Upper lobe of left lung (tissue), 6 donors: ENCODE data around the gene ACKR3. TPM values are rescaled to one million over a fixed set of nuclear protein-coding genes. Genes with fewer than 3 reads are reported as not detected.

ENCODE experiments used
- ATAC-seq, 2 donors: fragments of 200-7000 bp; cut with Tn5 transposase; one replicate each; pipeline ENCODE4 v1.9.1; 2022; ENCODE audit warnings: mild to moderate bottlenecking in 2 of 2, moderate library complexity in 2 of 2; ENCODE audit not compliant: low FRiP score in 2 of 2
- DNase-seq, 2 donors: peaks; one replicate each; pipeline ENCODE4 v3.0.0-alpha.2; 2019 to 2020
- H3K27ac ChIP-seq, 4 donors: fragments of 200-600 bp; sonication (generic); one replicate each; pipeline ENCODE4 v1.5.1; 2016 to 2019
- H3K27me3 ChIP-seq, 4 donors: fragments of 200-600 bp; sonication (generic); one replicate each; pipeline ENCODE4 v1.5.1; 2017 to 2019
- H3K36me3 ChIP-seq, 4 donors: fragments of 200-600 bp; sonication (generic); one replicate each; pipeline ENCODE4 v1.5.1; 2016 to 2019
- H3K4me1 ChIP-seq, 4 donors: fragments of 200-600 bp; sonication (generic); one replicate each; pipeline ENCODE4 v1.5.1; 2018 to 2019
- H3K4me3 ChIP-seq, 4 donors: fragments of 200-600 bp; sonication (generic); one replicate each; pipeline ENCODE4 v1.5.1; 2017 to 2019; ENCODE audit warnings: mild to moderate bottlenecking in 2 of 4, moderate library complexity in 1 of 4
- H3K9me3 ChIP-seq, 4 donors: fragments of 200-600 bp; sonication (generic); one replicate each; pipeline ENCODE4 v1.5.1; 2018 to 2019
- EP300 ChIP-seq, 4 donors: sonication (generic); formaldehyde crosslinking; IDR thresholded peaks; one replicate each; pipeline ENCODE4 v1.5.1; 2017; ENCODE audit warnings: antibody characterized with exemption in 4 of 4, control low read depth in 2 of 4
- POLR2A ChIP-seq, 4 donors: fragments of 450-650 bp; IDR thresholded peaks; one replicate each; pipeline ENCODE4 v1.5.1; 2016 to 2017; ENCODE audit warnings: antibody characterized with exemption in 4 of 4, mild to moderate bottlenecking in 2 of 4
- POLR2AphosphoS5 ChIP-seq, 2 donors: sonication (generic); formaldehyde crosslinking; IDR thresholded peaks; one replicate each; pipeline ENCODE4 v1.5.1; 2017; ENCODE audit warnings: antibody characterized with exemption in 2 of 2
- WGBS, 2 donors: methylation state at CpG; one replicate each; pipeline ENCODE4 v1.1.5; 2017 to 2018; 5-methylcytosine and 5-hydroxymethylcytosine counted together
- total RNA-seq, 6 donors: library from RNA; depleted of rRNA in 4 of 6; stranded (reverse); fragments of >200 nt in 4 of 6; gene quantifications; one replicate each; pipeline versions ENCODE4 v1.1.0 to v1.2.1, GENCODE V29; 2016 to 2021
- TF ChIP-seq, protein P1 (sequence below), 6 experiments: fragments of 450-650 bp in 4 of 6; fragments of 200-600 bp in 2 of 6; sonication (generic) in 2 of 6; IDR thresholded peaks; one replicate each; pipeline ENCODE4 v1.5.1; 2016 to 2019; ENCODE audit warnings: antibody characterized with exemption in 6 of 6
- donor health status: DM: no; HTN: no; CAD: no; lungs with moderate emphysema.
- donor health status: DM: no; HTN: yes; CAD: no; lungs with severe emphysema.

ACKR3 gene
- total RNA-seq, 6 donors from 2014 or later, result 3.9 to 28.5 (median 10.5) TPM

DNA sequence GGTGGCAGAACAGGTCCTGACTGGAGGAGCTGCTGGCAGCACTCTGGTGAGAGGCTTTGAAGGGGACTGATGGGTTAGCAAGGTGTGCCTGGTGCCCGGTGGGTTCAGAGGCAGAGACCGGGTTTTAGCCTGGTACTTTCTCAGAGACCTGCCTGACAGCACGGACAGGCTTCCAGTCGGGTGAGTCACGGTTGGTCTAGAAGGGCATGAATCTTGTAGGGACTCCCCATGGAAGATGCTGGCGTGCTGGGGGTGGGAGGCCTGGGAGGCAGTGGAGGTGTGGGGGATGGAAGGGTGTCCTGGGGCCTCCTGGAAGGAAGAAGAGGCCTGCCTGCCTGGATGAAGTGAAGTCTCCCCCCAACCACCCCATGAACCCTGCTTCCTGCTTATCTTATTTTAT is 52.6 kb downstream of the ACKR3 start:
- Histone ChIP-seq H3K4me3 (no peak overlapping the region), H3K27ac (no peak overlapping the region), H3K27me3 (no peaks in the 10 kb centered on the region), H3K36me3 (no peaks in the 10 kb centered on the region), H3K4me1 (no peaks in the 10 kb centered on the region), H3K9me3 (no peaks in the 10 kb centered on the region)
- DNase-seq, result no peak
- TF ChIP-seq POLR2A (IDR thresholded peaks at IDR 0.05) (no peak), POLR2AphosphoS5 (IDR thresholded peaks at IDR 0.05) (no peak), EP300 (IDR thresholded peaks at IDR 0.05) (no peak)
- TF ChIP-seq, protein P1, sequence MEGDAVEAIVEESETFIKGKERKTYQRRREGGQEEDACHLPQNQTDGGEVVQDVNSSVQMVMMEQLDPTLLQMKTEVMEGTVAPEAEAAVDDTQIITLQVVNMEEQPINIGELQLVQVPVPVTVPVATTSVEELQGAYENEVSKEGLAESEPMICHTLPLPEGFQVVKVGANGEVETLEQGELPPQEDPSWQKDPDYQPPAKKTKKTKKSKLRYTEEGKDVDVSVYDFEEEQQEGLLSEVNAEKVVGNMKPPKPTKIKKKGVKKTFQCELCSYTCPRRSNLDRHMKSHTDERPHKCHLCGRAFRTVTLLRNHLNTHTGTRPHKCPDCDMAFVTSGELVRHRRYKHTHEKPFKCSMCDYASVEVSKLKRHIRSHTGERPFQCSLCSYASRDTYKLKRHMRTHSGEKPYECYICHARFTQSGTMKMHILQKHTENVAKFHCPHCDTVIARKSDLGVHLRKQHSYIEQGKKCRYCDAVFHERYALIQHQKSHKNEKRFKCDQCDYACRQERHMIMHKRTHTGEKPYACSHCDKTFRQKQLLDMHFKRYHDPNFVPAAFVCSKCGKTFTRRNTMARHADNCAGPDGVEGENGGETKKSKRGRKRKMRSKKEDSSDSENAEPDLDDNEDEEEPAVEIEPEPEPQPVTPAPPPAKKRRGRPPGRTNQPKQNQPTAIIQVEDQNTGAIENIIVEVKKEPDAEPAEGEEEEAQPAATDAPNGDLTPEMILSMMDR (IDR thresholded peaks at IDR 0.05), result no peak
- ATAC-seq, result no peak
- 90 to 91% methylated on average over 1 to 6 of the region's 6 CpGs for WGBS, 2 donors

DNA sequence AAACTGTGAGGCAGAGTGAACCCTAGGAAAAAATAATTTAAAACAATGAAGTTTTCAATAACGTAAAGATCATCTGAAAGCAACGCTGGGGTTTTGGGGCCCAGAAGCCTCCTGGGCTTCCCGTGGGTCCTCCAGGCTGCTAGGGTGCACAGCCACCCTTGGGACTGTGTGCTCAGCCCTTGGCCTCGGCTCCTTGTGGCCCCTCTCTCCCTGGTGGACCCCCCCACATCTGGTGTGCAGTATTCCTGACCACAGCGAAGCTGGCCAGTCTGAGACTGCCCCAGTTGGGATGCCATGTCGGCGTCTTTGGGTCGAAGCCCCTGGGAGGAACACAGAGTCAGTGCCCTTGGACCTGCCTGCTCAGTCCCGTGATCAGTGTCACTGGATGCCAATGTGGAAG is 53.0 kb downstream of the ACKR3 start:
- no peaks in the 10 kb centered on the region for H3K4me1 ChIP-seq
- 86 to 88% methylated on average over 7 to 9 of the region's 9 CpGs for WGBS, 2 donors
- H3K27me3 ChIP-seq, result no peaks in the 10 kb centered on the region
- H3K9me3 ChIP-seq, result no peaks in the 10 kb centered on the region
- no peaks in the 10 kb centered on the region for H3K36me3 ChIP-seq
- DNase-seq (no peak), ATAC-seq (no peak)
- no peak overlapping the region for H3K4me3 ChIP-seq
- H3K27ac ChIP-seq, result no peak overlapping the region
- TF ChIP-seq POLR2A (IDR thresholded peaks at IDR 0.05), result no peak
- TF ChIP-seq, protein P1 (IDR thresholded peaks at IDR 0.05), result no peak
- no peak for TF ChIP-seq POLR2AphosphoS5 (IDR thresholded peaks at IDR 0.05)
- no peak for TF ChIP-seq EP300 (IDR thresholded peaks at IDR 0.05)

DNA sequence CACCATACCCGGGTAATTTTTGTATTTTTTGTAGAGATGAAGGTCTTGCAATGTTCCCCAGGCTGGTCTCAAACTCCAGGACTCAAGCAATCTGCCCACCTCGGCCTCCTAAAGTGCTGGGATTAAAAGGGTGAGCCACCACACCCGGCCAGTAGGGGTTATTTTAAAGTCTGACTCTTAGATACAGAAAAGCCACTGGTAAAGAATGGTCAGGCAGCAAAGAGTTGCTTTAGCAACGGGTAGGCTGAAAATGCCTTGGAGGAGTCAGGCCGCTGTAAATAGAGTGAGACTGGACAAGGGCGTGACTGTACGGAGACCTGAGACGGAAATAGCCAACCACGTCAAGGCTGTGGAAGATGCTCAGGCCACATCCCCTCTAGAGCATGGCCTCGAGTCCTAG is 54.2 kb downstream of the ACKR3 start:
- Histone ChIP-seq H3K27me3 (no peaks in the 10 kb centered on the region), H3K4me3 (no peak overlapping the region), H3K36me3 (no peaks in the 10 kb centered on the region), H3K27ac (no peak overlapping the region), H3K4me1 (no peaks in the 10 kb centered on the region), H3K9me3 (no peaks in the 10 kb centered on the region)
- no peak for TF ChIP-seq POLR2A (IDR thresholded peaks at IDR 0.05)
- TF ChIP-seq, protein P1 (IDR thresholded peaks at IDR 0.05), result no peak
- TF ChIP-seq POLR2AphosphoS5 (IDR thresholded peaks at IDR 0.05), result no peak
- TF ChIP-seq EP300 (IDR thresholded peaks at IDR 0.05), result no peak
- DNase-seq (no peak), ATAC-seq (no peak)
- WGBS, 2 donors, result 87 to 88% methylated on average over 10 of the region's 10 CpGs

DNA sequence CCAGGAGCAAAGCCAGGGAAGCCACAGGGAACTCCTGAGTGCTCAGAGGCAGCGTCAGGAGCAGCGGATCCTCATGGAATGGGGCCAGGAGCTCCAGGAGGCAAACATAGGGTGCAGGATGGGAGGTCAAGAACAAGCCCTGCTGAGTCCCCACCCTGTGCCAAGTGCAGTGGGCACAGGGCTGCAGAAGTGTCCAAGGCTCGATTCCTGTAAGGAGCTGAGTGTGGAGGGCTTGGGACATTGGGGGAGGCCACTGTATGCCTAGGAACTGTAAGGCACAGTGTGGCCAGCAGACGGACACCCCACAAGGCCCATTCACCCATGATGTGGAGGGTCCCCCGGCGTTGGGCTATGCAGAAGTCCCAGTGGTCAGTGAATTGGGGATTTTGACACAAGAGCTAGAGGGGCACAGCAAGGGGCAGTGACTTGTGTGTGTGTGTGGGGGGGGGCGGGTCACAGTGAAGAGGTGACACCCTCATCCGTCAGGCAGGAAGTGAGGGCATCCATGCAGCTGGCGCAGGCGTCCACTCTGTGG is 55.6 kb downstream of the ACKR3 start:
- Histone ChIP-seq H3K9me3 (no peaks in the 10 kb centered on the region), H3K4me1 (no peaks in the 10 kb centered on the region), H3K36me3 (no peaks in the 10 kb centered on the region), H3K27ac (no peak overlapping the region), H3K27me3 (no peaks in the 10 kb centered on the region), H3K4me3 (no peak overlapping the region)
- TF ChIP-seq POLR2A (IDR thresholded peaks at IDR 0.05), result no peak
- no peak for TF ChIP-seq POLR2AphosphoS5 (IDR thresholded peaks at IDR 0.05)
- no peak for TF ChIP-seq EP300 (IDR thresholded peaks at IDR 0.05)
- TF ChIP-seq, protein P1 (IDR thresholded peaks at IDR 0.05), result no peak
- ATAC-seq, result no peak
- DNase-seq, result no peak
- 83 to 87% methylated on average over 5 to 10 of the region's 10 CpGs for WGBS, 2 donors

DNA sequence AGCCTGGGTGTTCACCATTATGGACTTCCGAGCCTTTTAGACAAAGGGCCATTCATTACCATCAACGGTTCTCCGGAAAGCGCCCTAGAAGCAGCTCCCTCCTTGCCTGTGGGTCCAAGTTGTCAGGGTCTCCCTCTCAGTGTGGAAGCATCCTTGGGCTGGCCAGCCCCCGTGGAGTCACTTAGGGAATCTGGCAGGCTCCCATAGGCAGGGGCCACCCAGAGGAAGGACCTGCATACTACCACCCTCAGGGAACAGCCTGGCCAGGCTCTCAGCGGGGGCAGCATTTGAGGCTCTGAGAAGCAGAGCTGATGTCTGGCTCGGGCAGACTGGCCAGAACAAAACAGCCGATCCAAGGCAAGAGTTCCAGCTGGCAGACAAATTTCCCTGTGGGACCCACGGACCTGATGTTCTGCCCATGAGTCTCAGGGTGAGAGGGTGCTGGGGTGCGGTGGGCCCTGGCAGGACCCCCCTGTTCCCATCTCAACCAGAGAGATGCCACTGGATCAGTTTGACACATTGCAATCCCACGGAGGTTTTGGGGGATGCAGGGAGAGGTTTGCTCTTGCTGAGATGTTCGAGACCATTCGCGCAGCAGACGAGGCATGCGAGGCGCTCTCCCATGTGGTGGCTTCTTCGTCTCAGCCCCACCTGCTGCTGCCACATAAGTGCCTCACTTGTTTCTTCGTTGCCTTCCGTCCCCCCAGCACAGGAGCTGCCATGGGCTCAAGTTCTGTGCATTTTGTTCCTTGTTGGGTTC is 56.9 kb downstream of the ACKR3 start:
- Histone ChIP-seq H3K27ac (no peak overlapping the region), H3K4me1 (no peaks in the 10 kb centered on the region), H3K27me3 (no peaks in the 10 kb centered on the region), H3K4me3 (no peak overlapping the region), H3K36me3 (no peaks in the 10 kb centered on the region), H3K9me3 (no peaks in the 10 kb centered on the region)
- ATAC-seq, result no peak
- no peak for DNase-seq
- TF ChIP-seq, protein P1 (IDR thresholded peaks at IDR 0.05), result no peak
- TF ChIP-seq POLR2A (IDR thresholded peaks at IDR 0.05), result no peak
- TF ChIP-seq EP300 (IDR thresholded peaks at IDR 0.05), result no peak
- TF ChIP-seq POLR2AphosphoS5 (IDR thresholded peaks at IDR 0.05), result no peak
- 83 to 90% methylated on average over 16 to 20 of the region's 20 CpGs for WGBS, 2 donors
